GM12864 (cell line): ENCODE results near the gene TFE3.

Source experiments
- DNase-seq: peaks from one replicate; pipeline ENCODE4 v3.0.0-alpha.2; 2011; ENCODE audit warnings: low read depth
- H3K4me3 ChIP-seq: 2 replicates; pipeline ENCODE4 v1.5.1; 2011; ENCODE audit warnings: mild to moderate bottlenecking, low read depth, low read length, control low read depth
- TF ChIP-seq, protein P1 (sequence below): IDR thresholded peaks from 2 replicates; pipeline ENCODE4 v1.5.1; 2011; ENCODE audit warnings: low read depth, mild to moderate bottlenecking, moderate library complexity, low read length, control low read depth, inconsistent platforms; ENCODE audit errors: missing control alignments

The TFE3 gene

DNA sequence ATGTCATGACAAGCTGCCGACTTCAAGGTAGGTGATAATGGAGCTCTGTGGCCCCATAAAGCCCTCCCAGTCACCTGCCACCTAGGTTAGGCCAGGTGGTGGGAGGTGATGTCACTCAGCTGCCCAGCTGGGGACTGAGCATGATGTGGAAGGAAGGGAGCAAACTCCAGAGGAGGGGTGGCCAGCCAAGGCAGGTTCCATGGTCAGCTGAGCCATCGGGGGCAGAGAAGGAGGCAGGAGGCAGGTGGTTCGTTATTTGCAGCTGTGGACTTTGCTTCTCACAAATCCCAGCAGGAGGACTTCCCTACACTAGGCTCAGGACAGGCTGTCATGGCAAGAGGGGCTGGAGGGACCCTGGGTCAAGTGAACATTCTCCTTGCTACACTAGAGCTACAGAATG, 17.8 kb upstream of the TFE3 start:
- DNase-seq: no peak
- H3K4me3 ChIP-seq: no peak overlapping the region
- TF ChIP-seq, protein P1, sequence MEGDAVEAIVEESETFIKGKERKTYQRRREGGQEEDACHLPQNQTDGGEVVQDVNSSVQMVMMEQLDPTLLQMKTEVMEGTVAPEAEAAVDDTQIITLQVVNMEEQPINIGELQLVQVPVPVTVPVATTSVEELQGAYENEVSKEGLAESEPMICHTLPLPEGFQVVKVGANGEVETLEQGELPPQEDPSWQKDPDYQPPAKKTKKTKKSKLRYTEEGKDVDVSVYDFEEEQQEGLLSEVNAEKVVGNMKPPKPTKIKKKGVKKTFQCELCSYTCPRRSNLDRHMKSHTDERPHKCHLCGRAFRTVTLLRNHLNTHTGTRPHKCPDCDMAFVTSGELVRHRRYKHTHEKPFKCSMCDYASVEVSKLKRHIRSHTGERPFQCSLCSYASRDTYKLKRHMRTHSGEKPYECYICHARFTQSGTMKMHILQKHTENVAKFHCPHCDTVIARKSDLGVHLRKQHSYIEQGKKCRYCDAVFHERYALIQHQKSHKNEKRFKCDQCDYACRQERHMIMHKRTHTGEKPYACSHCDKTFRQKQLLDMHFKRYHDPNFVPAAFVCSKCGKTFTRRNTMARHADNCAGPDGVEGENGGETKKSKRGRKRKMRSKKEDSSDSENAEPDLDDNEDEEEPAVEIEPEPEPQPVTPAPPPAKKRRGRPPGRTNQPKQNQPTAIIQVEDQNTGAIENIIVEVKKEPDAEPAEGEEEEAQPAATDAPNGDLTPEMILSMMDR: no peak

- H3K4me3 ChIP-seq: no peak overlapping the region
- no peak for DNase-seq
- TF ChIP-seq, protein P1: no peak
Observed at GRCh38 chrX:49059681-49060085, 16.5 kb upstream of the TFE3 start.

GRCh38 chrX:49059201-49059600, 16.0 kb upstream of the TFE3 start:
- TF ChIP-seq, protein P1: no peak
- H3K4me3 ChIP-seq: no peak overlapping the region

GRCh38 chrX:49058794-49059193, 15.6 kb upstream of the TFE3 start, which contains the start of gene CCDC120:
CCDC120 (plus strand) TSS chrX:49058999; CDS start chrX:49062042, 3,043 bp downstream.
- TF ChIP-seq, protein P1: no peak
- no peak for DNase-seq
- no peak within 1 kb of the TSS for H3K4me3 ChIP-seq

More at GRCh38 chrX:49059201-49059600, 16.0 kb upstream of the TFE3 start:
- DNase-seq: no peak

DNA sequence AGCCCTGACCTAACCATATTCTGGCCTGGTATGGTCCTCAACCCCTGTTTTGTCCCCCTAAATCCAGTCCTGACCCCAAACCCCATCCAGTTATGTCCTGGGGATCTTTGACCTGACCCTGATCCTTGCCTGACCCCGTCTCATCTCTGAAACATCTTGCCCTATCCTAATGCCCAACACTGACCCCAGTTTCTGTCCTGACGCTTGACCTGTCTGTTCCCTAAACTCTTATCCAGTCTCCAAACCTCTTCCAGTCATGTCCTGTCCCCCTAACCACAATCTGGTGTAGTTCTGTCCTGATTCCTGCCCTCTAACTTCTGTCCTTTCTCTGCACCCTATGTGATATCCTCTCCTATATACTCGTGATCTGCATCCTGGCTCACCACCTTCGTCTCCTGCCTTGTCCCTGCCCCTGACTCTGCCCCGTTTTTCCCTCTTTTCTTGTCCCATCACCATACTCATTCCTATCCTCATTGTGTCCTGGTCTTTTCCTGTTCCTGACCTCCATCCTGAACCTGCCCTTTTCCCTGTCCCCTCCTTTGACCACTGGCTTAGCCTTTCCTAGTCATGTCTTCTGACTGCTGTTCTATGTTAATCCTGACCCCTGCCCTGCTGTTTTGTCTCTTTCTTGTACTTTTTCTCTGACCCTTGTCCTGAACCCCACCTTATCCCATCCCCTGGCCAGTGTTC, 11.1 kb upstream of the TFE3 start:
- TF ChIP-seq, protein P1: no peak
- peak overlapping the region; percentile 65 for H3K4me3 ChIP-seq
- no peak for DNase-seq

DNA sequence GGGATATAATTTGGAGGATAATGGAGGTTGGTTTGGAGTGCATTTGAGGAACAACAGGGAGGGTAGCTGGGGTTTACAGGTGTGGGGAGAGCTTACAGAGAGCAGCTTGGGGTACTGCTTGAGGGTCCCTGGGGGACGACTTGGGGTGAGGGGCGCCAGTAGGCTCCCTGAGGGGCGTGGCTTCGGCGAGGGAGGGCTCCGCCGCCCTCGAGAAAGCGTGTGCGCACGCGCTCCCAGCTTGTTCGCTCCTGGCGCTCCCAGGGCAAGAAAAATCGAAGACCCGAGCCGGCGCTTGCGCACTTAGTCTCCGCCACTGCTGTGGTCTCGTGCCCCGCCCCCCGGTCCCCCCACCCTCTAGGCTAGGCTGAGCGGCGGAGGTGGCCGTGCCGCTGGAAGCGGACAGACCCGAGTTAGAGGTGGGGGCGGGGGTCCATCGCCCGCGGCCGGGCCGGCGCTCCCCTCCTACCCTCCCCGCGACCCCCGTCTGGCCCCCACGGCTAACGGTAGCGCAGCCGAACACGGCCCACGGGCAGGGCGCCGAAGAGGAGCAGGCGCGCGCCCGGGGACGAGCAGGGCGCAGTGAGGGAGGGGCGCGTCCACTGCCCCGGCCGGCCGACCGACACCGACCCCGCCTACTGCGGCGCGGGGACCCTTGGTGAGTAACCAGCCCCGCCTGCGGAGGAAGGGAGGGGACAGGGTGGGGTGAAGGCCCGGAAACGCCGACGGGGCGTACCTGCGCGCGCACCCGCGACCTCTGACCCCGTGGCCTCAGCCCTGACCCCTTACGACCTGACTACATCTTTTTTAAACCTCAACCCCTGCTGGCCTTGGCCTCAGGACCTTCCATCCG, 10.3 kb upstream of the TFE3 start:
- H3K4me3 ChIP-seq: peak overlapping the region; percentile 65
- peak; percentile 16 for DNase-seq
- TF ChIP-seq, protein P1: no peak
